Thyroid gland (tissue), 4 donors: Measurements from ENCODE around the gene TBC1D13. TPM values are rescaled to one million over a fixed set of nuclear protein-coding genes. Genes with fewer than 3 reads are reported as not detected.

Experiments used
- DNase-seq, 2 donors: peaks; one replicate each; pipeline ENCODE4 v3.0.0-alpha.2; 2019
- H3K27ac ChIP-seq, 3 donors: fragments of 200-600 bp; sonication (generic); 1 replicate in 2 of 3; 2 replicates in 1 of 3; pipeline ENCODE4 v1.5.1; 2016 to 2019; ENCODE audit warnings: mild to moderate bottlenecking in 1 of 3, moderate library complexity in 1 of 3
- H3K27me3 ChIP-seq: fragments of 200-600 bp; sonication (generic); one replicate; pipeline ENCODE4 v1.5.1; 2019
- H3K36me3 ChIP-seq, 2 donors: fragments of 200-600 bp; sonication (generic); one replicate each; pipeline ENCODE4 v1.5.1; 2016 to 2019
- H3K4me1 ChIP-seq, 2 donors: fragments of 200-600 bp; sonication (generic); one replicate each; pipeline ENCODE4 v1.5.1; 2017 to 2019
- H3K4me3 ChIP-seq, 3 donors: fragments of 200-600 bp; sonication (generic); replicated peaks in 1 of 3; 1 replicate in 2 of 3; 2 replicates in 1 of 3; pipeline ENCODE4 v1.5.1; 2016; ENCODE audit warnings: mild to moderate bottlenecking in 1 of 3
- H3K9me3 ChIP-seq: fragments of 200-600 bp; sonication (generic); one replicate; pipeline ENCODE4 v1.5.1; 2017
- CTCF ChIP-seq, 6 experiments: fragments of 200-600 bp in 3 of 6; fragments of 450-650 bp in 3 of 6; sonication (generic) in 3 of 6; IDR thresholded peaks; one replicate each; pipeline ENCODE4 v1.5.1; 2016 to 2019; ENCODE audit warnings: antibody characterized with exemption in 6 of 6, mild to moderate bottlenecking in 2 of 6, inconsistent platforms in 1 of 6, moderate library complexity in 1 of 6
- POLR2A ChIP-seq, 2 donors: fragments of 450-650 bp; IDR thresholded peaks; one replicate each; pipeline ENCODE4 v1.6.1; 2017; ENCODE audit warnings: antibody characterized with exemption in 2 of 2, mild to moderate bottlenecking in 2 of 2, moderate library complexity in 1 of 2
- WGBS, 2 donors: methylation state at CpG; one replicate each; pipeline ENCODE4 v1.1.5; 2017; 5-methylcytosine and 5-hydroxymethylcytosine counted together
- intact Hi-C: fragments of 100-400 bp; cut with DNase I; formaldehyde crosslinking; loops from one replicate; pipeline ENCODE4 v1.15.1; 2023
- total RNA-seq, 4 donors: library from RNA; depleted of rRNA; stranded (reverse); fragments of >200 nt; gene quantifications; one replicate each; pipeline ENCODE4 v1.2.3, GENCODE V29; 2016

Gene TBC1D13
- total RNA-seq, 4 donors from 2014 or later = 18.6 to 32.1 (median 27.6) TPM

DNA sequence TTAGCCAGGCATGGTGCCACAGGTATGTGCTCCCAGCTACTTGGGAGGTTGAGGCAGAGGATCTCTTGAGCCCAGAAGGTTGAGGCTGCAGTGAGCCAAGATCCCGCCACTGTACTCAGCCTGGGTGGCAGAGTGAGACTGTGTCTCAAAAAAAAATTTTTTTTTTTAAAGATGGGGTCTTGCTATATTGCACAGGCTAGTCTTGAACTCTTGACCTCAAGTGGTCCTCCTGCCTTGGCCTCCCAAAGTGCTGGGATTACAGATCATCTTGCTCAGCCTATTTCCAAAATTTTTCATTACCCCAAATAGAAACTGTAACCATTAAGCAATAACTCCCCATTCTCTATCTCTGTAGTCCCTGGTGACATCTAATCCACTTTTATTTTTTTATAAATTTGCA, 4.4 kb upstream of the TBC1D13 start:
- H3K9me3 ChIP-seq = no peaks in the 10 kb centered on the region
- no peak overlapping the region for H3K27ac ChIP-seq
- WGBS, 2 donors = 91 to 96% methylated on average over 1 of the region's 1 CpG
- intact Hi-C loops = no loop called here
- DNase-seq = no peak
- no peak overlapping the region for H3K4me3 ChIP-seq
- no peaks in the 10 kb centered on the region for H3K36me3 ChIP-seq
- H3K4me1 ChIP-seq = peaks cover under 1 to 5% of the 10 kb centered on the region in 2 donors
- no peak for TF ChIP-seq CTCF (IDR thresholded peaks at IDR 0.05)
- H3K27me3 ChIP-seq = no peaks in the 10 kb centered on the region

DNA sequence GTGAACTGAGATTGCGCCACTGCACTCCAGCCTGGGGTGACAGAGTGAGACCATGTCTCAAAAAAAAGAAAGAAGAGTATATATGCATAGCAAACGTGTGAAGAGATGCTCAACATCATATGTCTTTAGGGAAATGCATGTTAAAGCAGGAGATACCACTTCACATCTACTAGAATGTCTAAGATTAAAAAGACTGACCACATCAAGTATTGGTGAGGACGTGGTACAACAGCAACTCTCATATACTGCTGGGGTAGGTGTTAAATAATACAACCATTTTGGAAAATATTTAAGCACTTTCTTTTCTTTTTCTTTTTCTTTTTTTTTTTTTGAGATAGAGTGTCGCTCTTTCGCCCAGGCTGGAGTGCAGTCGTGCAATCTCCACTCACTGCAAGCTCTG, 1.6 kb upstream of the TBC1D13 start:
- no peak for DNase-seq
- intact Hi-C loops = no loop called here
- TF ChIP-seq POLR2A (IDR thresholded peaks at IDR 0.05) (no peak), CTCF (IDR thresholded peaks at IDR 0.05) (no peak)
- no peaks in the 10 kb centered on the region for H3K9me3 ChIP-seq
- no peaks in the 10 kb centered on the region for H3K27me3 ChIP-seq
- no peak overlapping the region for H3K4me3 ChIP-seq
- H3K27ac ChIP-seq = no peak overlapping the region
- WGBS, 2 donors = 92 to 95% methylated on average over 6 of the region's 6 CpGs
- H3K4me1 ChIP-seq = peaks cover 8 to 12% of the 10 kb centered on the region in 2 donors
- no peaks in the 10 kb centered on the region for H3K36me3 ChIP-seq

GRCh38 chr9:128787659-128788058, 606 bp downstream of the TBC1D13 start:
- intact Hi-C loops = no loop called here
- peak; percentile 35 to 42 for DNase-seq
- peak overlapping the region; percentile 59 to 97 (median 92) for H3K4me3 ChIP-seq
- TF ChIP-seq POLR2A (IDR thresholded peaks at IDR 0.05) (no peak), CTCF (IDR thresholded peaks at IDR 0.05) (no peak)
- H3K4me1 ChIP-seq = peaks cover 8 to 12% of the 10 kb centered on the region in 2 donors
- WGBS, 2 donors = 1 to 2% methylated on average over 7 of the region's 7 CpGs
- H3K27ac ChIP-seq = peak overlapping the region in 2 of 3 donors; percentile 63 to 86
- no peaks in the 10 kb centered on the region for H3K9me3 ChIP-seq
- H3K36me3 ChIP-seq = peaks cover 14 to 20% of the 10 kb centered on the region in 2 donors
- no peaks in the 10 kb centered on the region for H3K27me3 ChIP-seq

GRCh38 chr9:128788445-128788844, 1.4 kb downstream of the TBC1D13 start:
- Histone ChIP-seq H3K27me3 (no peaks in the 10 kb centered on the region), H3K27ac (no peak overlapping the region), H3K4me3 (no peak overlapping the region), H3K4me1 (peaks cover 8 to 12% of the 10 kb centered on the region in 2 donors), H3K36me3 (peaks cover 19 to 28% of the 10 kb centered on the region in 2 donors), H3K9me3 (no peaks in the 10 kb centered on the region)
- intact Hi-C loops = no loop called here
- no peak for DNase-seq
- TF ChIP-seq POLR2A (IDR thresholded peaks at IDR 0.05) = no peak
- no peak for TF ChIP-seq CTCF (IDR thresholded peaks at IDR 0.05)
- 71 to 100% methylated on average over 1 of the region's 1 CpG for WGBS, 2 donors

DNA sequence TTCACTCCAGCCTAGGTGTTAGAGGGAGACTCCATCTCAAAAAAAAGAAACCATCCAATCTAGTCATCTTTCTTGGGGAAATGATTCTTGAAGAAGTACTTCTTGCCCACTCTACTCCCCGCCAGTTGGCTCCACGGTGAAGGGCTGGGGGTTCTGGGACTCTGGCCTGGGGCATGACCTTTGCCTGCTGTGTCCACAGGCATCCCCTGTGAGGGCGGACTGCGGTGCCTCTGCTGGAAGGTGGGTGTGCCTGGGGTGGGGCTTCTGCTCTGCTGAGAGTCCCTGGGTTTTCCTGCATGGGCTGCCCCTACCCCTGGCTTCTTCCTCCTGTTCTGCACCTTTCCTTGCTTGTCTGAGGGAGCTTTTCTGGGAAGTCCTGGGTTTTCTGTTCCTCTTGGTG, 3.5 kb downstream of the TBC1D13 start:
- 86 to 89% methylated on average over 4 of the region's 4 CpGs for WGBS, 2 donors
- TF ChIP-seq POLR2A (IDR thresholded peaks at IDR 0.05) (no peak), CTCF (IDR thresholded peaks at IDR 0.05) (no peak)
- Histone ChIP-seq H3K27me3 (no peaks in the 10 kb centered on the region), H3K4me1 (peaks cover 8 to 12% of the 10 kb centered on the region in 2 donors), H3K4me3 (no peak overlapping the region), H3K36me3 (peaks cover 26 to 29% of the 10 kb centered on the region in 2 donors), H3K9me3 (no peaks in the 10 kb centered on the region), H3K27ac (no peak overlapping the region)
- DNase-seq = no peak
- intact Hi-C loops = no loop called here
